Sigmoid colon (tissue), 4 donors: Measurements from ENCODE around the gene KRT23.

Source experiments
- CTCF ChIP-seq, 4 experiments: fragments of 450-650 bp in 3 of 4; fragments of 200-600 bp in 1 of 4; IDR thresholded peaks; one replicate each; pipeline ENCODE4 v1.5.1; 2016 to 2019; ENCODE audit warnings: antibody characterized with exemption in 4 of 4, mild to moderate bottlenecking in 3 of 4, moderate library complexity in 2 of 4
- POLR2A ChIP-seq, 2 donors: fragments of 450-650 bp; IDR thresholded peaks; one replicate each; pipeline ENCODE4 v1.6.1; 2016; ENCODE audit warnings: antibody characterized with exemption in 2 of 2, mild to moderate bottlenecking in 2 of 2, moderate library complexity in 2 of 2
- POLR2AphosphoS5 ChIP-seq, 4 donors: sonication (generic); formaldehyde crosslinking; IDR thresholded peaks; one replicate each; pipeline ENCODE4 v1.6.1; 2017; ENCODE audit warnings: antibody characterized with exemption in 4 of 4

DNA sequence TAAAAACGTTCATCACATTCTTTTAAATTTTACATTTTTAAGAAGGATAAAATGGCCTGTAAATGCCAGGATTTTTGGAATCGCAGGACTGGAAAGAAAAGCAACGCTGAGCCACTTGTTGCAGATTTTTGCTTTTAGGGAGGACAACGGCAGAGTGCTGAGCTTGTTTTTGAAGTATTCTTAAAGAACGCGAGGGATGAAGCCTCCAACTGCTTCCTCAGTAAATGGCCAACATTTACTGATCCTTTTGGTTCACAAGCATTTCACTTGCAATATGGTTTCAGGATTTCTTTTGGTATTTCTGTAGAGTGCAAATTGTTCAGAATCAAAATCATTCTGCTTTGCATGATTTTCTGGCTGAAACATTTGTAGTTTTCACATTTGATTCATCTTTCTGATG is 2.8 kb upstream of the KRT23 start:
- TF ChIP-seq CTCF (IDR thresholded peaks at IDR 0.05) (no peak), POLR2A (IDR thresholded peaks at IDR 0.05) (no peak), POLR2AphosphoS5 (IDR thresholded peaks at IDR 0.05) (no peak)
